Gastrocnemius medialis (tissue), 4 donors: ENCODE measurements around the gene TMEM125.

ENCODE experiments used
- POLR2A ChIP-seq, 2 donors: fragments of 450-650 bp; IDR thresholded peaks; one replicate each; pipeline ENCODE4 v1.6.1; 2017; ENCODE audit warnings: antibody characterized with exemption in 2 of 2, mild to moderate bottlenecking in 2 of 2, moderate library complexity in 2 of 2
- TF ChIP-seq, protein P1 (sequence below), 5 experiments: fragments of 450-650 bp in 3 of 5; fragments of 200-600 bp in 2 of 5; sonication (generic) in 2 of 5; IDR thresholded peaks in 4 of 5; conservative IDR thresholded peaks in 1 of 5; 1 replicate in 4 of 5; 2 replicates in 1 of 5; pipeline ENCODE4 v1.5.1; 2016 to 2019; ENCODE audit warnings: antibody characterized with exemption in 5 of 5, mild to moderate bottlenecking in 3 of 5, moderate library complexity in 3 of 5

DNA sequence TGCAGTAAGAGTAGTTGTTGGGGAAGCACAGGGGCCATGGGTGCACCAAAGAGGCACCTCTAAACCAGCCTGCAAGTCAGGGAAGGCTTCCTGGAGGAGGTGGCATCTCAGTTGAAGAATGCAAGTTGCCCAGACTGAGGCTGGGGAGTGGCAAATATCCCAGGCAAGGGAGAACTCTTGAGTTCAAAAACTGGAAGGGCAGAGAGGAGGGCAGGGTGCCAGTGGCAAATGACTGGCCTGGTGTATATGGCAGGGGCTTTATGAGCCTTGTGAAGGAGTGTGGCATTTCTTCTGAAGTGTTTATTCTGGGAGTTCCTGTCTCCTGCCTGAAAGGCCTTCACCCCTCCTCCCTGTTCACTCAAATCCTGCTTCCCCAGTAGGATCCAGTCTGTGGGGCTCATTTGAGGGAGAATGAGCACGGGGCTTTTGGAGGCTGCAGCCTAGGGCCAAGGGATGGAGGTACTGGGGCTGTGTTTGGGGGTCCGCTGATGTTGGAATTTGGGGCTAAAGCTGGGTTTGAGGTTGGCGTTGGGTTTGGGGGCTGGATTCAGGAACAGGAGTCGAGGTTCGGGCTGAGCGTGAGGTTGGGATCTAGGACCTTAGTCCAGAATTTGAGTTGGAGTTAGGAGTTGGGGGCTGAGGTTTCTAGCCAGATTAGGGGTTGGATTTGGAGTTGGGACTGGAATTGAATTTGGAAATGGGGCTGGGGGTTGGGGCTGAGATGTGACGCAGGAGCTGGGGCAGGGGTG is at the start of gene TMEM125:
- TF ChIP-seq, protein P1, sequence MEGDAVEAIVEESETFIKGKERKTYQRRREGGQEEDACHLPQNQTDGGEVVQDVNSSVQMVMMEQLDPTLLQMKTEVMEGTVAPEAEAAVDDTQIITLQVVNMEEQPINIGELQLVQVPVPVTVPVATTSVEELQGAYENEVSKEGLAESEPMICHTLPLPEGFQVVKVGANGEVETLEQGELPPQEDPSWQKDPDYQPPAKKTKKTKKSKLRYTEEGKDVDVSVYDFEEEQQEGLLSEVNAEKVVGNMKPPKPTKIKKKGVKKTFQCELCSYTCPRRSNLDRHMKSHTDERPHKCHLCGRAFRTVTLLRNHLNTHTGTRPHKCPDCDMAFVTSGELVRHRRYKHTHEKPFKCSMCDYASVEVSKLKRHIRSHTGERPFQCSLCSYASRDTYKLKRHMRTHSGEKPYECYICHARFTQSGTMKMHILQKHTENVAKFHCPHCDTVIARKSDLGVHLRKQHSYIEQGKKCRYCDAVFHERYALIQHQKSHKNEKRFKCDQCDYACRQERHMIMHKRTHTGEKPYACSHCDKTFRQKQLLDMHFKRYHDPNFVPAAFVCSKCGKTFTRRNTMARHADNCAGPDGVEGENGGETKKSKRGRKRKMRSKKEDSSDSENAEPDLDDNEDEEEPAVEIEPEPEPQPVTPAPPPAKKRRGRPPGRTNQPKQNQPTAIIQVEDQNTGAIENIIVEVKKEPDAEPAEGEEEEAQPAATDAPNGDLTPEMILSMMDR (IDR thresholded peaks at IDR 0.05 in 4 of 5, conservative IDR thresholded peaks at IDR 0.05 in 1 of 5): no peak
- no peak for TF ChIP-seq POLR2A (IDR thresholded peaks at IDR 0.05)
